HG02763 (cell line): ENCODE data around the gene OR6X1.

ENCODE experiments used
- ATAC-seq: cut with Tn5 transposase; IDR thresholded peaks from one replicate; pipeline ENCODE4 v1.9.1; 2021; ENCODE audit warnings: mild to moderate bottlenecking, moderate library complexity; ENCODE audit not compliant: unreplicated experiment

Gene OR6X1

GRCh38 chr11:123754101-123754568, at the start of gene OR6X1:
Gene OR6X1 (minus strand): TSS chr11:123754518. CDS start chr11:123754518, 0 bp downstream.
- no peak for ATAC-seq

GRCh38 chr11:123801765-123802164, 47.4 kb upstream of the OR6X1 start:
- ATAC-seq, result no peak

- no peak for ATAC-seq
These were observed 45.7 kb upstream of the OR6X1 start for GRCh38 chr11:123800036-123800435.

GRCh38 chr11:123799438-123799837, 45.1 kb upstream of the OR6X1 start:
- ATAC-seq, result no peak

- no peak for ATAC-seq
These were observed 44.4 kb upstream of the OR6X1 start for GRCh38 chr11:123798513-123799252.

- ATAC-seq, result no peak
These were observed 43.8 kb upstream of the OR6X1 start for GRCh38 chr11:123798079-123798478.

GRCh38 chr11:123797541-123797940, 43.2 kb upstream of the OR6X1 start:
- no peak for ATAC-seq

GRCh38 chr11:123797114-123797513, 42.8 kb upstream of the OR6X1 start:
- no peak for ATAC-seq

- no peak for ATAC-seq
These were observed 41.9 kb upstream of the OR6X1 start for GRCh38 chr11:123796226-123796625.

- ATAC-seq, result no peak
These were observed 29.2 kb upstream of the OR6X1 start for GRCh38 chr11:123783536-123783935.

GRCh38 chr11:123778511-123778910, 24.2 kb upstream of the OR6X1 start:
- ATAC-seq, result no peak

GRCh38 chr11:123775715-123776549, 21.6 kb upstream of the OR6X1 start:
- no peak for ATAC-seq

- ATAC-seq, result no peak
These were observed 21.0 kb upstream of the OR6X1 start for GRCh38 chr11:123775289-123775688.

GRCh38 chr11:123773959-123774358, 19.6 kb upstream of the OR6X1 start:
- ATAC-seq, result no peak

- no peak for ATAC-seq
These were observed 18.7 kb upstream of the OR6X1 start for GRCh38 chr11:123773026-123773425.

GRCh38 chr11:123771664-123772063, 17.3 kb upstream of the OR6X1 start:
- ATAC-seq, result no peak

GRCh38 chr11:123770712-123771111, 16.4 kb upstream of the OR6X1 start:
- no peak for ATAC-seq

- ATAC-seq, result no peak
These were observed 11.3 kb upstream of the OR6X1 start for GRCh38 chr11:123765601-123766000.

GRCh38 chr11:123762422-123762821, 8.1 kb upstream of the OR6X1 start:
- ATAC-seq, result no peak

- ATAC-seq, result peak; percentile 80
These were observed 6.6 kb upstream of the OR6X1 start for GRCh38 chr11:123760894-123761293.

GRCh38 chr11:123757976-123758375, 3.7 kb upstream of the OR6X1 start:
- no peak for ATAC-seq

- ATAC-seq, result no peak
These were observed 1.5 kb upstream of the OR6X1 start for GRCh38 chr11:123755813-123756212.
